H1 (cell line): ENCODE data around the gene PPARGC1A. TPM values are rescaled to one million over a fixed set of nuclear protein-coding genes. Genes with fewer than 3 reads are reported as not detected.

Experiments
- CTCF ChIA-PET: fragments of 300-600 bp; sonication (Branson Sonifier 250); formaldehyde crosslinking; loops from one replicate; lab custom pipeline; 2021; ENCODE audit not compliant: partially characterized antibody; lab: Charles Lee
- POLR2A ChIA-PET: fragments of 300-600 bp; sonication (Branson Sonifier 250); formaldehyde crosslinking; loops from one replicate; lab custom pipeline; 2021; ENCODE audit warnings: inconsistent platforms; ENCODE audit not compliant: partially characterized antibody; lab: Charles Lee
- DNase-seq, 2 experiments: peaks; one replicate each; pipeline versions ENCODE4 v3.0.0 to v3.0.0-alpha.2; 2010 to 2022; ENCODE audit warnings: low spot score in 2 of 2, low read depth in 1 of 2, mixed read lengths in 1 of 2
- FAIRE-seq: peaks from 2 replicates; lab custom pipeline; 2011; peaks lifted over from hg19 to GRCh38; lab: Jason Lieb, UNC
- H2AFZ ChIP-seq: 2 replicates; pipeline ENCODE4 v1.8.1; 2012; ENCODE audit warnings: low read length, inconsistent platforms
- H2AK5ac ChIP-seq: 2 replicates; pipeline ENCODE4 v1.6.1; 2013; ENCODE audit warnings: low read depth, low read length
- H2BK120ac ChIP-seq: replicated peaks from 2 replicates; pipeline ENCODE3; 2013; ENCODE audit warnings: low read depth, low read length, inconsistent platforms
- H2BK12ac ChIP-seq: 2 replicates; pipeline ENCODE4 v1.6.1; 2013; ENCODE audit warnings: low read depth, low read length
- H2BK15ac ChIP-seq: 2 replicates; pipeline ENCODE4 v1.6.1; 2013; ENCODE audit warnings: low read length
- H2BK20ac ChIP-seq: 2 replicates; pipeline ENCODE4 v1.6.1; 2013; ENCODE audit warnings: low read length
- H2BK5ac ChIP-seq: 2 replicates; pipeline ENCODE4 v1.6.1; 2013; ENCODE audit warnings: low read depth, low read length
- H3K14ac ChIP-seq: 2 replicates; pipeline ENCODE4 v1.6.1; 2013; ENCODE audit warnings: inconsistent platforms; ENCODE audit not compliant: insufficient read length
- H3K18ac ChIP-seq: 2 replicates; pipeline ENCODE4 v1.6.1; 2013; ENCODE audit warnings: low read length; ENCODE audit errors: extremely low read depth
- H3K23ac ChIP-seq: 2 replicates; pipeline ENCODE4 v1.6.1; 2013; ENCODE audit warnings: inconsistent platforms; ENCODE audit not compliant: insufficient read length
- H3K23me2 ChIP-seq: 2 replicates; pipeline ENCODE4 v1.6.1; 2013; ENCODE audit warnings: low read depth, low read length
- H3K27ac ChIP-seq: 2 replicates; pipeline ENCODE4 v1.6.1; 2011; ENCODE audit warnings: low read depth, low read length, inconsistent platforms
- H3K27me3 ChIP-seq, 4 experiments: replicated peaks in 1 of 4; 1 replicate in 1 of 4; 2 replicates in 3 of 4; pipeline versions ENCODE4 v1.6.1 to v1.8.1; 2011 to 2013; ENCODE audit warnings: low read length in 3 of 4, mild to moderate bottlenecking in 3 of 4, inconsistent platforms in 2 of 4, mixed read lengths in 2 of 4, moderate library complexity in 1 of 4; ENCODE audit not compliant: control insufficient read depth in 3 of 4, insufficient read depth in 3 of 4; ENCODE audit errors: extremely low read depth in 1 of 4
- H3K36me3 ChIP-seq, 4 experiments: 2 replicates each; pipeline versions ENCODE4 v1.6.1 to v1.8.1; 2011 to 2013; ENCODE audit warnings: mild to moderate bottlenecking in 4 of 4, low read length in 3 of 4, moderate library complexity in 2 of 4, control low read depth in 1 of 4, inconsistent platforms in 1 of 4; ENCODE audit not compliant: insufficient read depth in 4 of 4, control insufficient read depth in 2 of 4
- H3K4ac ChIP-seq: replicated peaks from 2 replicates; pipeline ENCODE3; 2013; ENCODE audit warnings: low read length, low read depth, mixed read lengths, inconsistent platforms; ENCODE audit not compliant: insufficient read length
- H3K4me1 ChIP-seq, 4 experiments: replicated peaks in 1 of 4; 1 replicate in 1 of 4; 2 replicates in 3 of 4; pipeline versions ENCODE4 v1.6.1 to v1.8.1; 2011 to 2013; ENCODE audit warnings: low read length in 3 of 4, inconsistent platforms in 2 of 4, mixed read lengths in 1 of 4; ENCODE audit not compliant: insufficient read depth in 4 of 4, control insufficient read depth in 3 of 4
- H3K4me2 ChIP-seq, 2 experiments: 2 replicates each; pipeline versions ENCODE4 v1.6.1 to v1.8.1; 2011 to 2013; ENCODE audit warnings: low read depth in 2 of 2, low read length in 2 of 2, control low read depth in 1 of 2, inconsistent platforms in 1 of 2, mild to moderate bottlenecking in 1 of 2; ENCODE audit not compliant: insufficient read depth in 1 of 2
- H3K4me3 ChIP-seq, 4 experiments: fragments of 200-600, 300-600 bp in 1 of 4; sonication (generic), shearing (Covaris generic), sonication (Bioruptor Twin) in 1 of 4; 2 replicates each; pipeline versions ENCODE4 v1.5.1 to v1.8.1; 2011 to 2016; ENCODE audit warnings: low read length in 4 of 4, low read depth in 3 of 4, control low read depth in 2 of 4, inconsistent platforms in 2 of 4, mild to moderate bottlenecking in 2 of 4, mixed read lengths in 1 of 4, moderate library complexity in 1 of 4; ENCODE audit not compliant: insufficient read depth in 2 of 4; ENCODE audit errors: extremely low read depth in 1 of 4
- H3K56ac ChIP-seq: replicated peaks from 2 replicates; pipeline ENCODE3; 2013; ENCODE audit warnings: low read depth, mild to moderate bottlenecking, mixed read lengths, low read length, inconsistent platforms; ENCODE audit not compliant: insufficient read length
- H3K79me1 ChIP-seq: 2 replicates; pipeline ENCODE4 v1.6.1; 2013; ENCODE audit warnings: low read depth, low read length, control low read depth
- H3K79me2 ChIP-seq, 2 experiments: 2 replicates each; pipeline versions ENCODE4 v1.6.1 to v1.8.1; 2012 to 2013; ENCODE audit warnings: low read length in 2 of 2, mild to moderate bottlenecking in 2 of 2, inconsistent platforms in 1 of 2; ENCODE audit not compliant: insufficient read depth in 2 of 2, control insufficient read depth in 1 of 2
- H3K9ac ChIP-seq, 4 experiments: replicated peaks in 1 of 4; 1 replicate in 1 of 4; 2 replicates in 3 of 4; pipeline versions ENCODE4 v1.6.1 to v1.8.1; 2011 to 2013; ENCODE audit warnings: low read depth in 3 of 4, low read length in 3 of 4, control low read depth in 2 of 4, mild to moderate bottlenecking in 2 of 4, moderate library complexity in 2 of 4, inconsistent platforms in 1 of 4; ENCODE audit errors: extremely low read depth in 1 of 4
- H3K9me3 ChIP-seq, 2 experiments: 2 replicates each; pipeline versions ENCODE4 v1.6.1 to v1.8.1; 2012 to 2013; ENCODE audit warnings: mild to moderate bottlenecking in 2 of 2, moderate library complexity in 2 of 2, control low read depth in 1 of 2, inconsistent platforms in 1 of 2, low read depth in 1 of 2, low read length in 1 of 2, mixed read lengths in 1 of 2; ENCODE audit not compliant: insufficient read depth in 2 of 2
- H4K20me1 ChIP-seq, 2 experiments: replicated peaks in 1 of 2; 2 replicates each; pipeline versions ENCODE3 to v1.8.1; 2011 to 2013; ENCODE audit warnings: inconsistent platforms in 2 of 2, low read length in 2 of 2, mild to moderate bottlenecking in 1 of 2; ENCODE audit not compliant: insufficient read depth in 2 of 2, control insufficient read depth in 1 of 2
- H4K5ac ChIP-seq: 2 replicates; pipeline ENCODE4 v1.6.1; 2013; ENCODE audit warnings: low read length, low read depth, mixed read lengths, inconsistent platforms; ENCODE audit not compliant: insufficient read length
- H4K8ac ChIP-seq: 2 replicates; pipeline ENCODE4 v1.8.0; 2013; ENCODE audit warnings: mild to moderate bottlenecking, moderate library complexity, low read length, inconsistent platforms; ENCODE audit not compliant: insufficient read depth; ENCODE audit errors: extremely low read depth
- H4K91ac ChIP-seq: replicated peaks from 2 replicates; pipeline ENCODE3; 2013; ENCODE audit warnings: low read length, mixed read lengths, inconsistent platforms; ENCODE audit not compliant: insufficient read length
- CBX8 ChIP-seq: fragments of 300-800, 300-1000 bp; sonication (generic); IDR thresholded peaks from 2 replicates; pipeline ENCODE4 v1.7.1; 2016; ENCODE audit warnings: low read depth, low read length, borderline replicate concordance
- CHD1 ChIP-seq: IDR thresholded peaks from 2 replicates; pipeline ENCODE4 v1.6.1; 2012; ENCODE audit warnings: low read depth, low read length, improper control_type of control experiment
- JUN ChIP-seq: IDR thresholded peaks from 2 replicates; pipeline ENCODE4 v1.6.1; 2011; ENCODE audit warnings: low read depth, mild to moderate bottlenecking, improper control_type of control experiment, low read length
- POLR2A ChIP-seq, 2 experiments: IDR thresholded peaks; 1 replicate in 1 of 2; 2 replicates in 1 of 2; pipeline ENCODE4 v1.6.1; 2011; ENCODE audit warnings: low read depth in 2 of 2, low read length in 2 of 2, mild to moderate bottlenecking in 2 of 2; ENCODE audit errors: control extremely low read depth in 1 of 2
- POLR2AphosphoS5 ChIP-seq: IDR thresholded peaks from 2 replicates; pipeline ENCODE4 v1.6.1; 2011; ENCODE audit warnings: low read depth, low read length
- POU5F1 ChIP-seq: IDR thresholded peaks from 2 replicates; pipeline ENCODE4 v1.6.1; 2011; ENCODE audit warnings: low read depth, mild to moderate bottlenecking, low read length, moderate library complexity
- TAF1 ChIP-seq: IDR thresholded peaks from 2 replicates; pipeline ENCODE4 v1.6.1; 2011; ENCODE audit warnings: mild to moderate bottlenecking, low read depth, low read length
- YY1 ChIP-seq: IDR thresholded peaks from 2 replicates; pipeline ENCODE4 v1.6.1; 2011; ENCODE audit warnings: low read depth, mild to moderate bottlenecking, low read length
- WGBS, 2 experiments: shearing (Covaris generic) in 1 of 2; methylation state at CpG; one replicate each; pipeline versions ENCODE4 v1.1.6 to v1.1.7; 2013 to 2015; ENCODE audit warnings: low lambda C conversion rate in 2 of 2, mixed read lengths in 2 of 2, inconsistent platforms in 1 of 2, low coverage in 1 of 2, missing lambda C conversion rate in 1 of 2; ENCODE audit not compliant: insufficient replicate concordance in 2 of 2, insufficient coverage in 1 of 2, insufficient read length in 1 of 2; ENCODE audit errors: extremely low coverage in 1 of 2, missing lambda C conversion rate in 1 of 2; 5-methylcytosine and 5-hydroxymethylcytosine counted together
- polyA plus RNA-seq, 7 experiments: library from polyadenylated mRNA; depleted of rRNA in 3 of 7; stranded (reverse) in 5 of 7; unstranded in 2 of 7; fragments of >200 nt in 5 of 7; fragments of 200-250 nt in 2 of 7; gene quantifications; 1 replicate in 5 of 7; 2 replicates in 1 of 7; 4 replicates in 1 of 7; pipeline versions ENCODE4 v1.2.1 to v1.2.3, GENCODE V29; 2011 to 2013; ENCODE audit warnings: missing spikeins in 2 of 7, mixed read lengths in 2 of 7
- total RNA-seq: library from RNA; stranded (reverse); fragmentation: NEBNext Ultra II Directional; extraction: Animal tissue kit (Norgen Biotek cat#: 25700); gene quantifications from 2 replicates; pipeline ENCODE4 v1.2.1, GENCODE V29; 2021

PPARGC1A gene
- total and polyA plus RNA-seq, 2 of the 8 experiments (the other 6 are each of a cell fraction or from before 2014, with no cell fraction given), result 0.54 to 1.4 TPM

- H3K27ac ChIP-seq, result no peak overlapping the region
- FAIRE-seq (no peak), DNase-seq (no peak)
- no peaks in the 10 kb centered on the region for H4K20me1 ChIP-seq
- no peak overlapping the region for H4K5ac ChIP-seq
- 0 out of 4 replicates have a peak, but pooled peaks cover 3 to 4% of the 10 kb centered on the region in 2 experiments for H3K9me3 ChIP-seq
- no peak overlapping the region for H2AFZ ChIP-seq
- H3K56ac ChIP-seq, result no peak overlapping the region
- no peak overlapping the region for H4K91ac ChIP-seq
- H2BK15ac ChIP-seq, result no peak overlapping the region
- no peaks in the 10 kb centered on the region for H3K79me1 ChIP-seq
- no peaks in the 10 kb centered on the region for H3K27me3 ChIP-seq
- POLR2A ChIA-PET, result no interaction called here
- H3K14ac ChIP-seq, result no peak overlapping the region
- no peak overlapping the region for H3K18ac ChIP-seq
- no peak overlapping the region for H2BK12ac ChIP-seq
- no peak overlapping the region for H2BK120ac ChIP-seq
- no peak overlapping the region for H3K4me3 ChIP-seq
- peaks cover 0 to 6% (median under 1%) of the 10 kb centered on the region in 4 experiments; a peak in 3 of 7 replicates for H3K4me1 ChIP-seq
- no peaks in the 10 kb centered on the region for H3K79me2 ChIP-seq
- no peak overlapping the region for H2AK5ac ChIP-seq
- 87% methylated on average over 3 of the region's 3 CpGs; no CpG with 5 or more reads in 1 of the 2 experiments for WGBS, 2 experiments
- H3K4ac ChIP-seq, result no peak overlapping the region
- no peak overlapping the region for H2BK20ac ChIP-seq
- H3K23ac ChIP-seq, result no peak overlapping the region
- H4K8ac ChIP-seq, result no peak overlapping the region
- TF ChIP-seq POLR2A (IDR thresholded peaks at IDR 0.05; ENCODE audit: control extremely low read depth in 1 of 2, low read depth in 2 of 2, low read length in 2 of 2) (no peak), CBX8 (no peak), JUN (no peak), CHD1 (no peak), POU5F1 (no peak), POLR2AphosphoS5 (no peak), YY1 (no peak), TAF1 (no peak)
- TF ChIP-seq, all 59 proteins: peak for 0
- Histone ChIP-seq H3K23me2 (no peaks in the 10 kb centered on the region), H3K4me2 (no peak overlapping the region), H2BK5ac (no peak overlapping the region), H3K36me3 (no peaks in the 10 kb centered on the region), H3K9ac (no peak overlapping the region)
- CTCF ChIA-PET, result interaction anchor here (0.7 to 1.9 kb wide), 3 partner anchors 11 to 45 kb away, joined by 4 to 7 read pairs (median 4); no protein-coding TSS in a partner anchor
These were observed 33.2 kb downstream of the PPARGC1A start for GRCh38 chr4:23856630-23857029.
